Activated naive CD8-positive, alpha-beta T cell treated with anti-CD3 and anti-CD28 coated beads, Interleukin-2, amount 50 U/mL, for 24 hours (primary cell): ENCODE measurements around the gene C2orf74.
A peak's percentile ranks its signal among the peaks of the same experiment; 100 is the strongest.
"Not testable (repeated sequence)": the region's sequence is repeated elsewhere in the genome, so short reads cannot be mapped to it uniquely, and the experiment has no call there.

Experiments used
- ATAC-seq: fragments of 150-1000 bp; cut with Tn5 transposase; one replicate; pipeline ENCODE4 v1.10.0; 2021
- DNase-seq: peaks from one replicate; pipeline ENCODE4 v3.0.0; 2021
- H3K27ac Mint-ChIP-seq: one replicate; pipeline ENCODE4 v1.8.0; 2021; ENCODE audit warnings: mild to moderate bottlenecking, mixed read lengths
- H3K27me3 Mint-ChIP-seq: one replicate; pipeline ENCODE4 v1.8.0; 2021; ENCODE audit warnings: mixed read lengths
- H3K36me3 Mint-ChIP-seq: one replicate; pipeline ENCODE4 v1.8.0; 2021; ENCODE audit warnings: low read depth, mixed read lengths
- H3K4me1 Mint-ChIP-seq: one replicate; pipeline ENCODE4 v1.8.0; 2021; ENCODE audit warnings: mixed read lengths
- H3K4me3 Mint-ChIP-seq: one replicate; pipeline ENCODE4 v1.8.0; 2021; ENCODE audit warnings: mild to moderate bottlenecking, moderate library complexity, mixed read lengths
- H3K9me3 Mint-ChIP-seq: one replicate; pipeline ENCODE4 v1.8.0; 2021; ENCODE audit warnings: mixed read lengths

C2orf74 gene

GRCh38 chr2:61179701-61180639, 18.0 kb downstream of the C2orf74 start:
- Mint-ChIP-seq H3K9me3 (no peaks in the 10 kb centered on the region), H3K27ac (peak overlapping the region; percentile 43), H3K4me3 (peak overlapping the region; percentile 94), H3K27me3 (no peaks in the 10 kb centered on the region), H3K36me3 (peaks cover 49% of the 10 kb centered on the region), H3K4me1 (peaks cover 62% of the 10 kb centered on the region)
- ATAC-seq (no peak), DNase-seq (no peak)

- Mint-ChIP-seq H3K36me3 (peaks cover 56% of the 10 kb centered on the region), H3K4me1 (peaks cover 63% of the 10 kb centered on the region)
These were observed 18.7 kb downstream of the C2orf74 start for GRCh38 chr2:61180686-61181085.

GRCh38 chr2:61181382-61182058, 19.5 kb downstream of the C2orf74 start:
- peaks cover 57% of the 10 kb centered on the region for H3K4me1 Mint-ChIP-seq
- H3K9me3 Mint-ChIP-seq = no peaks in the 10 kb centered on the region
- peaks cover 63% of the 10 kb centered on the region for H3K36me3 Mint-ChIP-seq
- ATAC-seq = no peak
- peak overlapping the region; percentile 94 for H3K4me3 Mint-ChIP-seq
- H3K27ac Mint-ChIP-seq = peak overlapping the region; percentile 56
- no peaks in the 10 kb centered on the region for H3K27me3 Mint-ChIP-seq
- DNase-seq = no peak

More at GRCh38 chr2:61180686-61181085, 18.7 kb downstream of the C2orf74 start:
- Mint-ChIP-seq H3K27me3 (no peaks in the 10 kb centered on the region), H3K9me3 (no peaks in the 10 kb centered on the region), H3K4me3 (peak overlapping the region; percentile 94), H3K27ac (peak overlapping the region; percentile 44)
- DNase-seq (no peak), ATAC-seq (no peak)

- Mint-ChIP-seq H3K36me3 (peaks cover 68% of the 10 kb centered on the region), H3K9me3 (no peaks in the 10 kb centered on the region), H3K27ac (peak overlapping the region; percentile 56), H3K4me1 (peaks cover 54% of the 10 kb centered on the region), H3K27me3 (no peaks in the 10 kb centered on the region), H3K4me3 (peak overlapping the region; percentile 94)
- DNase-seq (no peak), ATAC-seq (no peak)
These were observed 20.0 kb downstream of the C2orf74 start for GRCh38 chr2:61182059-61182383.

- Mint-ChIP-seq H3K36me3 (peaks cover 82% of the 10 kb centered on the region), H3K4me1 (peaks cover 47% of the 10 kb centered on the region), H3K4me3 (no peak overlapping the region), H3K27ac (no peak overlapping the region), H3K27me3 (no peaks in the 10 kb centered on the region), H3K9me3 (no peaks in the 10 kb centered on the region)
- ATAC-seq (no peak), DNase-seq (no peak)
These were observed 21.8 kb downstream of the C2orf74 start for GRCh38 chr2:61183795-61184194.

- peaks cover 42% of the 10 kb centered on the region for H3K4me1 Mint-ChIP-seq
- ATAC-seq (no peak), DNase-seq (no peak)
- H3K27me3 Mint-ChIP-seq = no peaks in the 10 kb centered on the region
- H3K27ac Mint-ChIP-seq = no peak overlapping the region
- H3K9me3 Mint-ChIP-seq = no peaks in the 10 kb centered on the region
- H3K36me3 Mint-ChIP-seq = peaks cover 83% of the 10 kb centered on the region
- no peak overlapping the region for H3K4me3 Mint-ChIP-seq
These were observed 22.3 kb downstream of the C2orf74 start for GRCh38 chr2:61184263-61184662.

GRCh38 chr2:61185231-61185728, 23.3 kb downstream of the C2orf74 start:
- H3K9me3 Mint-ChIP-seq = no peaks in the 10 kb centered on the region
- no peaks in the 10 kb centered on the region for H3K27me3 Mint-ChIP-seq
- H3K4me1 Mint-ChIP-seq = peaks cover 36% of the 10 kb centered on the region
- DNase-seq (no peak), ATAC-seq (no peak)
- peaks cover 82% of the 10 kb centered on the region for H3K36me3 Mint-ChIP-seq
- peak overlapping the region; percentile 21 for H3K27ac Mint-ChIP-seq
- no peak overlapping the region for H3K4me3 Mint-ChIP-seq

GRCh38 chr2:61187085-61187484, 25.1 kb downstream of the C2orf74 start:
- Mint-ChIP-seq H3K4me3 (no peak overlapping the region), H3K27ac (no peak overlapping the region), H3K36me3 (peaks cover 72% of the 10 kb centered on the region), H3K4me1 (peaks cover 23% of the 10 kb centered on the region), H3K27me3 (no peaks in the 10 kb centered on the region), H3K9me3 (no peaks in the 10 kb centered on the region)
- DNase-seq = no peak
- no peak for ATAC-seq

GRCh38 chr2:61193670-61194561, 31.9 kb downstream of the C2orf74 start:
- DNase-seq (no peak), ATAC-seq (no peak)
- Mint-ChIP-seq H3K9me3 (no peaks in the 10 kb centered on the region), H3K4me1 (peaks cover 17% of the 10 kb centered on the region), H3K4me3 (no peak overlapping the region), H3K27me3 (no peaks in the 10 kb centered on the region), H3K36me3 (peaks cover 29% of the 10 kb centered on the region), H3K27ac (no peak overlapping the region)

- not testable (repeated sequence) for ATAC-seq, H3K27me3 Mint-ChIP-seq, DNase-seq, H3K27ac Mint-ChIP-seq, H3K9me3 Mint-ChIP-seq, H3K4me3 Mint-ChIP-seq
- H3K4me1 Mint-ChIP-seq = peaks cover 17% of the 10 kb centered on the region
- peaks cover 30% of the 10 kb centered on the region for H3K36me3 Mint-ChIP-seq
These were observed 32.7 kb downstream of the C2orf74 start for GRCh38 chr2:61194646-61195045.

- peaks cover 21% of the 10 kb centered on the region for H3K36me3 Mint-ChIP-seq
- no peaks in the 10 kb centered on the region for H3K9me3 Mint-ChIP-seq
- ATAC-seq (no peak), DNase-seq (no peak)
- H3K4me1 Mint-ChIP-seq = peaks cover 9% of the 10 kb centered on the region
- no peak overlapping the region for H3K27ac Mint-ChIP-seq
- H3K4me3 Mint-ChIP-seq = no peak overlapping the region
- no peaks in the 10 kb centered on the region for H3K27me3 Mint-ChIP-seq
These were observed 34.7 kb downstream of the C2orf74 start for GRCh38 chr2:61196671-61197070.

GRCh38 chr2:61205132-61205531, 43.1 kb downstream of the C2orf74 start:
- Mint-ChIP-seq H3K4me1 (no peaks in the 10 kb centered on the region), H3K4me3 (no peak overlapping the region), H3K27ac (no peak overlapping the region), H3K27me3 (no peaks in the 10 kb centered on the region), H3K9me3 (no peaks in the 10 kb centered on the region), H3K36me3 (peaks cover 41% of the 10 kb centered on the region)
- ATAC-seq (no peak), DNase-seq (no peak)

GRCh38 chr2:61210332-61210981, 48.5 kb downstream of the C2orf74 start:
- H3K36me3 Mint-ChIP-seq = peaks cover 23% of the 10 kb centered on the region
- no peak overlapping the region for H3K4me3 Mint-ChIP-seq
- no peaks in the 10 kb centered on the region for H3K9me3 Mint-ChIP-seq
- no peaks in the 10 kb centered on the region for H3K4me1 Mint-ChIP-seq
- ATAC-seq (no peak), DNase-seq (no peak)
- H3K27me3 Mint-ChIP-seq = no peaks in the 10 kb centered on the region
- H3K27ac Mint-ChIP-seq = no peak overlapping the region

- H3K36me3 Mint-ChIP-seq = peaks cover 20% of the 10 kb centered on the region
- no peaks in the 10 kb centered on the region for H3K9me3 Mint-ChIP-seq
- no peak overlapping the region for H3K4me3 Mint-ChIP-seq
- DNase-seq (no peak), ATAC-seq (no peak)
- no peaks in the 10 kb centered on the region for H3K27me3 Mint-ChIP-seq
- no peak overlapping the region for H3K27ac Mint-ChIP-seq
- H3K4me1 Mint-ChIP-seq = no peaks in the 10 kb centered on the region
These were observed 52.2 kb downstream of the C2orf74 start for GRCh38 chr2:61214171-61214570.
